ENCODE measurements around the gene NRTN. TPM values are rescaled to one million over a fixed set of nuclear protein-coding genes. Genes with fewer than 3 reads are reported as not detected.
A peak's percentile ranks its signal among the peaks of the same experiment; 100 is the strongest.
"Not testable (repeated sequence)": the region's sequence is repeated elsewhere in the genome, so short reads cannot be mapped to it uniquely, and the experiment has no call there.

The NRTN gene
- total RNA-seq, 1 donor = not detected

GRCh38 chr19:5864013-5864720, 59.3 kb downstream of the NRTN start:
- TF ChIP-seq, protein P1, sequence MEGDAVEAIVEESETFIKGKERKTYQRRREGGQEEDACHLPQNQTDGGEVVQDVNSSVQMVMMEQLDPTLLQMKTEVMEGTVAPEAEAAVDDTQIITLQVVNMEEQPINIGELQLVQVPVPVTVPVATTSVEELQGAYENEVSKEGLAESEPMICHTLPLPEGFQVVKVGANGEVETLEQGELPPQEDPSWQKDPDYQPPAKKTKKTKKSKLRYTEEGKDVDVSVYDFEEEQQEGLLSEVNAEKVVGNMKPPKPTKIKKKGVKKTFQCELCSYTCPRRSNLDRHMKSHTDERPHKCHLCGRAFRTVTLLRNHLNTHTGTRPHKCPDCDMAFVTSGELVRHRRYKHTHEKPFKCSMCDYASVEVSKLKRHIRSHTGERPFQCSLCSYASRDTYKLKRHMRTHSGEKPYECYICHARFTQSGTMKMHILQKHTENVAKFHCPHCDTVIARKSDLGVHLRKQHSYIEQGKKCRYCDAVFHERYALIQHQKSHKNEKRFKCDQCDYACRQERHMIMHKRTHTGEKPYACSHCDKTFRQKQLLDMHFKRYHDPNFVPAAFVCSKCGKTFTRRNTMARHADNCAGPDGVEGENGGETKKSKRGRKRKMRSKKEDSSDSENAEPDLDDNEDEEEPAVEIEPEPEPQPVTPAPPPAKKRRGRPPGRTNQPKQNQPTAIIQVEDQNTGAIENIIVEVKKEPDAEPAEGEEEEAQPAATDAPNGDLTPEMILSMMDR (IDR thresholded peaks at IDR 0.05; ENCODE audit: insufficient read depth, low read depth, low read length) = no peak
- no peak overlapping the region for H3K4me3 ChIP-seq (ENCODE audit: low read depth, low read length)
- no peak for DNase-seq (ENCODE audit: low read depth)

DNA sequence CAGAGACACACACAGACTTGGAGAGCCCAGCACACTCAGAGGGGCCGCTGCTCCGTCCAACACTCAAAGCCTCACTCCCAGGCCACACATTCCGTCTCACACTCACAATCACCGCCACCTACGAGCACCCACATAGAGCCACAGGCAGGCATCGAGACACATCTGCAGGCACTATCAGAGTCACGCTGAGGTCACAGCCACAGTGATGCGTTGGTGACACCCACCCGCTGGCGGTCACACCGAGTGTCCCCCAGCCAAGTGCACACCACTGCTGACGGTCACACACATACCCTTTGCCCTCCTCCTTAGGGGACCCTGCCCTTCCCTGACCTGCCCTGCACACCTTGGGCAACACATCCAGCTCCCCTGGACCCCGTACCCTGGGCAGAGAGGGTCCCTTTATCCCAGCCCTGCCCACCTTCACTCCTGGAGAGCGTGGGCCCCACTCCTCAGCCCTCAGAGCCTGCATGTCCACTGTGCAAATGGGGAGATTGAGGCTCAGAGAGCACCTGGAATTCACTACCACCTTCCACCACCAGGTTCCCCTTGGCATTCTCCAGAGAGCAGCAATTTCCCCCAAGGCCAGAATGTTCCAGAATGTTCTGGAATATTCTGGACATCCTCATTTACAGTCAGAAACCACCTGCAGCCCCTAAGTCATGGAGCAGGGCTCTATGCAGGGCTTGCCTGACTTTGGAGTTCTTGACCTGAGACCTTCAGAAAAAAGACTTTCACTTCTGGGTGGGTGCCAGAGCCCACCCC, 60.0 kb downstream of the NRTN start:
- H3K4me3 ChIP-seq (ENCODE audit: low read depth, low read length) = no peak overlapping the region
- TF ChIP-seq, protein P1 (IDR thresholded peaks at IDR 0.05; ENCODE audit: insufficient read depth, low read depth, low read length) = no peak
- no peak for DNase-seq (ENCODE audit: low read depth)

GRCh38 chr19:5865772-5866171, 60.9 kb downstream of the NRTN start:
- TF ChIP-seq, protein P1 (IDR thresholded peaks at IDR 0.05; ENCODE audit: insufficient read depth, low read depth, low read length) = no peak
- DNase-seq (ENCODE audit: low read depth) = no peak
- H3K4me3 ChIP-seq (ENCODE audit: low read depth, low read length) = no peak overlapping the region

- no peak for DNase-seq (ENCODE audit: low read depth)
- TF ChIP-seq, protein P1 (IDR thresholded peaks at IDR 0.05; ENCODE audit: insufficient read depth, low read depth, low read length) = no peak
- H3K4me3 ChIP-seq (ENCODE audit: low read depth, low read length) = no peak overlapping the region
These were observed 62.6 kb downstream of the NRTN start for GRCh38 chr19:5867201-5868136.

DNA sequence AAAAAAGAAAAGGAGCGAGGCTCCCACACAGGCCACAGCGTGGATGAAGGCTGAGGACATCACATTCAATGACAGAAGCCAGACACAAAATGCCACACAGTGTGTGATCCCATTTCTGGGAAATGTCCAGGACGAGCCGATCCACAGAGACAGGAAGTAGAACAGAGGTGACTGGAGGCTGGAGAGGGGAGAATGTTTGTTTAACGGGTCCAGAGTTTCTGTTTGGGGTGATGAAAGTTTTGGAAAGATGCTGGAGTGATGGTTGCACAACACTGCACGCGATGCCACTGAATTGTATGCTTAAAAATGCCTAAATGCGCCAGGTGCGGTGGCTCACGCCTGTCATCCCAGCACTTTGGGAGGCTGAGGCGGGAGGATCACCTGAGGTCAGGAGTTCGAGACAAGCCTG, 66.1 kb downstream of the NRTN start:
- peak; percentile 60 for DNase-seq (ENCODE audit: low read depth)
- TF ChIP-seq, protein P1 (IDR thresholded peaks at IDR 0.05; ENCODE audit: insufficient read depth, low read depth, low read length) = no peak
- H3K4me3 ChIP-seq (ENCODE audit: low read depth, low read length) = no peak overlapping the region

DNA sequence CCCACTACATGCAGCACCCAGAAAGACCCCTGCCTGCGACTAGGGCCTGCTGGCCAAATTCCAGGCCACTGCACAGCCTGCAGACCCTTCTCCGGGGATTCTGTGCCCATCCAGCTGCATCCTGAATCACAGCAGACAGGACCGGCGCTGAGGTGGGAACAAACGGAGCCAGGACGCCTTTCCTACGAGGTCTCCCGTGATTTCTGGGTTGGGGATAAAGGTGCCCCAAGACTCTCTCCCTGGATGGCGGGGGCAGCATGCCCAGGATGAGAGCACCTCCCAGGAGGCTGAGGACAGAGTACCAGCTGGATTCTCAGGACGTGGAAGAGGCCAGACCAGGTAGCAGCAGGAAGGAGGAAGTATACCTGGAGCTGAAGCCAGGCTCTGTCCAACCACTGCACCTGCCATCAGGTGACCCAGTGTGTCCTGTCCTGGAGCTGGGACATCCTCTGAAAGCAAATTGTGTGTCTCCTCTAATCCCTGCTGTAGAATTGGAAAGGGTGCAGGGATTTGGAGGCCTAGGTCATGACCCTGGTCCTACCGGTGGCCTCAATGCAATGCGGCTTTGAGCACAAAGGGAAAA, 68.8 kb downstream of the NRTN start:
- TF ChIP-seq, protein P1 (IDR thresholded peaks at IDR 0.05; ENCODE audit: insufficient read depth, low read depth, low read length) = no peak
- no peak for DNase-seq (ENCODE audit: low read depth)
- H3K4me3 ChIP-seq (ENCODE audit: low read depth, low read length) = no peak overlapping the region

GRCh38 chr19:5874496-5874895, 69.6 kb downstream of the NRTN start:
- DNase-seq (ENCODE audit: low read depth) = peak; percentile 20
- not testable (repeated sequence) for H3K4me3 ChIP-seq (ENCODE audit: low read depth, low read length)

Data from fibroblast of villous mesenchyme (primary cell).